Osteocyte (in vitro differentiated cells): ENCODE results near the gene CCDC142. TPM values are rescaled to one million over a fixed set of nuclear protein-coding genes. Genes with fewer than 3 reads are reported as not detected.

Experiments used
- DNase-seq: peaks from one replicate; pipeline ENCODE4 v3.0.0; 2021; ENCODE audit warnings: mixed read lengths; ENCODE audit not compliant: unreplicated experiment; ENCODE audit errors: extremely low spot score
- H3K27ac Mint-ChIP-seq: one replicate; pipeline ENCODE4 v1.8.0; 2021; ENCODE audit warnings: mild to moderate bottlenecking, mixed read lengths; ENCODE audit not compliant: unreplicated experiment
- H3K27me3 Mint-ChIP-seq: one replicate; pipeline ENCODE4 v1.8.0; 2021; ENCODE audit warnings: mixed read lengths; ENCODE audit not compliant: unreplicated experiment
- H3K36me3 Mint-ChIP-seq: one replicate; pipeline ENCODE4 v1.8.0; 2021; ENCODE audit warnings: mixed read lengths; ENCODE audit not compliant: unreplicated experiment
- H3K4me1 Mint-ChIP-seq: one replicate; pipeline ENCODE4 v1.8.0; 2021; ENCODE audit warnings: mixed read lengths; ENCODE audit not compliant: unreplicated experiment
- H3K4me3 Mint-ChIP-seq: one replicate; pipeline ENCODE4 v1.8.0; 2021; ENCODE audit warnings: mild to moderate bottlenecking, moderate library complexity, mixed read lengths; ENCODE audit not compliant: unreplicated experiment
- H3K9me3 Mint-ChIP-seq: one replicate; pipeline ENCODE4 v1.8.0; 2021; ENCODE audit warnings: mixed read lengths; ENCODE audit not compliant: unreplicated experiment
- total RNA-seq: library from RNA; stranded (reverse); gene quantifications from 2 replicates; pipeline ENCODE4 v1.2.1, GENCODE V29; 2021
- TF ChIP-seq, protein P1 (sequence below): fragments of 200-600 bp; sonication (generic); IDR thresholded peaks from 2 replicates; pipeline ENCODE4 v1.5.0; 2021; ENCODE audit warnings: antibody characterized with exemption, mild to moderate bottlenecking, moderate library complexity

CCDC142 gene
- total RNA-seq, 1 donor from 2014 or later, result 20.6 TPM

DNA sequence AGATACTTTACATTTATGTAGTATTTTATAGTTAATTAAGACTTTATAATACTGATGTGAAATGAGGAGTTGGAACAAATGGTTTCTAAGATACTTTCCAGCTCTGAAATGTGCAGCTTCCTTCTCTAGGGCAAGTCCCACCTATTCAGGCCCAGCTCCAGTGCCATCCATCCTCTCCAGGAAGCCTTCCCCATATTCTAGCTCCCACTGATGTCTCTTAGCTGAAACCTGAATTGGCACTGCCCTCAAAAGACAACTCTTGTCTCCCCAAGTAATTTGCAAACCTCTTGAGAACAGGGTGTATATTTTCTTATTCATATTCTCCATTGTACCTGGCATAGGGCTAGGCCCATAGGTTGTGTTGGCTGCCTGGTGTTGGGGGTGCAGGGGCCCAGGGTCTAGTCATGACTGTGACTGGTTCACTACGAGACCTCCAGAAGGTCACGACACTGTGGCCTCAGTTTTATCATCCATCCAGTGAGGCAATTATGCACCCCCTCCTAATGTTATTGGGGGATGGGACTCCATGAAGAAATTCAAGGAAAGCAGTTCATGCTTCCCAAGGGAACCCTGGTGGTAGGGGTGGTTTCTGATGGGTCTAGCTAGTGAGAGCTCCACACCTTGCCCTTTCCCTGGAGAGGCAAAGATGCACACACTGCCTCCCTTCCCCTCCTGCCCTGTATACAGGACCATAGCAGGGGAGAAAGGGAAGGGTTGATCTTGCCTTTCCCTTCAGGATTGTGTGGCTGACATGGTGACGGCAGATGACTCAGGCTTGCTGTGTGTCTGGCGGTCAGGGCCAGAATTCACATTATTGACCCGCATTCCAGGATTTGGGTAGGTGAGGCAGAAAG lies 58.4 kb downstream of the CCDC142 start:
- TF ChIP-seq, protein P1, sequence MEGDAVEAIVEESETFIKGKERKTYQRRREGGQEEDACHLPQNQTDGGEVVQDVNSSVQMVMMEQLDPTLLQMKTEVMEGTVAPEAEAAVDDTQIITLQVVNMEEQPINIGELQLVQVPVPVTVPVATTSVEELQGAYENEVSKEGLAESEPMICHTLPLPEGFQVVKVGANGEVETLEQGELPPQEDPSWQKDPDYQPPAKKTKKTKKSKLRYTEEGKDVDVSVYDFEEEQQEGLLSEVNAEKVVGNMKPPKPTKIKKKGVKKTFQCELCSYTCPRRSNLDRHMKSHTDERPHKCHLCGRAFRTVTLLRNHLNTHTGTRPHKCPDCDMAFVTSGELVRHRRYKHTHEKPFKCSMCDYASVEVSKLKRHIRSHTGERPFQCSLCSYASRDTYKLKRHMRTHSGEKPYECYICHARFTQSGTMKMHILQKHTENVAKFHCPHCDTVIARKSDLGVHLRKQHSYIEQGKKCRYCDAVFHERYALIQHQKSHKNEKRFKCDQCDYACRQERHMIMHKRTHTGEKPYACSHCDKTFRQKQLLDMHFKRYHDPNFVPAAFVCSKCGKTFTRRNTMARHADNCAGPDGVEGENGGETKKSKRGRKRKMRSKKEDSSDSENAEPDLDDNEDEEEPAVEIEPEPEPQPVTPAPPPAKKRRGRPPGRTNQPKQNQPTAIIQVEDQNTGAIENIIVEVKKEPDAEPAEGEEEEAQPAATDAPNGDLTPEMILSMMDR, result no peak
- DNase-seq, result no peak
- Mint-ChIP-seq H3K9me3 (no peaks in the 10 kb centered on the region), H3K4me3 (no peak overlapping the region), H3K27me3 (peaks cover 2% of the 10 kb centered on the region), H3K36me3 (peaks cover 15% of the 10 kb centered on the region), H3K4me1 (peaks cover 8% of the 10 kb centered on the region), H3K27ac (no peak overlapping the region)

Other genes starting within 250 kb of the CCDC142 start
- 1.6 and 2.3 TPM in 2 replicates for gene SLC4A5, start 139.6 kb downstream of the CCDC142 start, total RNA-seq
- 182 and 186 TPM in 2 replicates for gene DCTN1, start 102.7 kb downstream of the CCDC142 start, total RNA-seq
- gene C2orf81, start 61.4 kb downstream of the CCDC142 start, total RNA-seq, result 2.4 and 2.8 TPM in 2 replicates
- 15.8 and 16.2 TPM in 2 replicates for gene WDR54, start 61.3 kb downstream of the CCDC142 start, total RNA-seq
- gene RTKN, start 41.1 kb downstream of the CCDC142 start, total RNA-seq, result 19.1 and 22.1 TPM in 2 replicates
- gene INO80B, start 27.9 kb downstream of the CCDC142 start, total RNA-seq, result 34.9 and 41.9 TPM in 2 replicates
- gene WBP1, start 24.6 kb downstream of the CCDC142 start, total RNA-seq, result 86.3 and 96.1 TPM in 2 replicates
- gene MOGS, start 17.6 kb downstream of the CCDC142 start, total RNA-seq, result 55.9 and 59.5 TPM in 2 replicates
- 61.5 and 67.5 TPM in 2 replicates for gene MRPL53, start 10.3 kb downstream of the CCDC142 start, total RNA-seq
- 24.2 and 24.3 TPM in 2 replicates for gene TTC31, start 83 bp upstream of the CCDC142 start, total RNA-seq
- 1.0 and 1.1 TPM in 2 replicates for gene LBX2, start 16.6 kb upstream of the CCDC142 start, total RNA-seq
- 32.2 and 32.5 TPM in 2 replicates for gene PCGF1, start 24.7 kb upstream of the CCDC142 start, total RNA-seq
- gene TLX2, start 31.5 kb upstream of the CCDC142 start, total RNA-seq, result not detected in 2 replicates
- gene DQX1, start 43.2 kb upstream of the CCDC142 start, total RNA-seq, result 0.26 and 0.32 TPM in 2 replicates
- 96.3 and 97.1 TPM in 2 replicates for gene AUP1, start 46.7 kb upstream of the CCDC142 start, total RNA-seq
- gene HTRA2, start 46.9 kb upstream of the CCDC142 start, total RNA-seq, result 32.0 and 32.3 TPM in 2 replicates
- gene LOXL3, start 70.9 kb upstream of the CCDC142 start, total RNA-seq, result 58.1 and 62.1 TPM in 2 replicates
- gene DOK1, start 71.7 kb upstream of the CCDC142 start, total RNA-seq, result 15.8 and 17.7 TPM in 2 replicates
- gene M1AP, start 165.3 kb upstream of the CCDC142 start, total RNA-seq, result not detected in 2 replicates
- gene SEMA4F, start 171.2 kb upstream of the CCDC142 start, total RNA-seq, result 12.1 and 14.2 TPM in 2 replicates